Measurements from ENCODE around the gene ARMC9. TPM values are rescaled to one million over a fixed set of nuclear protein-coding genes. Genes with fewer than 3 reads are reported as not detected.

Gene ARMC9
- total RNA-seq, 4 donors from 2014 or later, result 11.5 to 59.5 (median 14.4) TPM

GRCh38 chr2:231383416-231384108 lies 185.1 kb downstream of the ARMC9 start:
- Histone ChIP-seq H3K4me1 (peaks cover 0 to 29% (median 28%) of the 10 kb centered on the region in 4 donors), H3K27ac (peak overlapping the region; percentile 52 to 74 (median 63)), H3K27me3 (no peaks in the 10 kb centered on the region), H3K4me3 (no peak overlapping the region), H3K36me3 (no peaks in the 10 kb centered on the region), H3K9me3 (peaks cover 0 to 3% of the 10 kb centered on the region in 2 donors)
- intact Hi-C loops (cut with DNase I; ENCODE audit: low total_unique reads), result no loop called here
- TF ChIP-seq POLR2AphosphoS5 (IDR thresholded peaks at IDR 0.05) (peak in 1 of 3 donors; percentile 19), EP300 (IDR thresholded peaks at IDR 0.05; ENCODE audit: low read depth) (no peak)
- in situ Hi-C loops (cut with MboI; ENCODE audit: low pct_ligation_motif_present in 1 of 4, low pct_unique_long_range_greater_than_20kb in 1 of 4, low sequenced_read_pairs in 3 of 4), result no loop called here
- 43% methylated on average over 15 of the region's 15 CpGs; no CpG with 5 or more reads in 1 of the 2 donors for WGBS, 2 donors (ENCODE audit: low coverage in 1 of 2)
- peak; percentile 62 for DNase-seq

GRCh38 chr2:231384109-231384435 lies 185.6 kb downstream of the ARMC9 start:
- peak overlapping the region; percentile 45 to 74 (median 62) for H3K27ac ChIP-seq
- H3K4me1 ChIP-seq, result peaks cover 0 to 27% (median 25%) of the 10 kb centered on the region in 4 donors
- in situ Hi-C loops (cut with MboI; ENCODE audit: low pct_ligation_motif_present in 1 of 4, low pct_unique_long_range_greater_than_20kb in 1 of 4, low sequenced_read_pairs in 3 of 4), result no loop called here
- peaks cover 0 to 3% of the 10 kb centered on the region in 2 donors for H3K9me3 ChIP-seq
- H3K27me3 ChIP-seq, result no peaks in the 10 kb centered on the region
- DNase-seq, result peak; percentile 63
- no peaks in the 10 kb centered on the region for H3K36me3 ChIP-seq
- intact Hi-C loops (cut with DNase I; ENCODE audit: low total_unique reads), result no loop called here
- no peak overlapping the region for H3K4me3 ChIP-seq
- 57 to 67% methylated on average over 1 to 2 of the region's 2 CpGs for WGBS, 2 donors (ENCODE audit: low coverage in 1 of 2)
- TF ChIP-seq POLR2AphosphoS5 (IDR thresholded peaks at IDR 0.05) (no peak), POLR2A (IDR thresholded peaks at IDR 0.05) (no peak), EP300 (IDR thresholded peaks at IDR 0.05; ENCODE audit: low read depth) (no peak), CTCF (IDR thresholded peaks at IDR 0.05) (no peak)

- in situ Hi-C loops (cut with MboI; ENCODE audit: low pct_ligation_motif_present in 1 of 4, low pct_unique_long_range_greater_than_20kb in 1 of 4, low sequenced_read_pairs in 3 of 4), result no loop called here
- Histone ChIP-seq H3K27ac (no peak overlapping the region), H3K4me3 (no peak overlapping the region), H3K27me3 (no peaks in the 10 kb centered on the region), H3K4me1 (peaks cover 0 to 19% (median 18%) of the 10 kb centered on the region in 4 donors), H3K9me3 (peaks cover 0 to 3% of the 10 kb centered on the region in 2 donors), H3K36me3 (no peaks in the 10 kb centered on the region)
- DNase-seq, result no peak
- 93 to 100% methylated on average over 2 of the region's 2 CpGs for WGBS, 2 donors (ENCODE audit: low coverage in 1 of 2)
- intact Hi-C loops (cut with DNase I; ENCODE audit: low total_unique reads), result no loop called here
- no peak for TF ChIP-seq POLR2AphosphoS5 (IDR thresholded peaks at IDR 0.05)
- no peak for TF ChIP-seq CTCF (IDR thresholded peaks at IDR 0.05)
- no peak for TF ChIP-seq EP300 (IDR thresholded peaks at IDR 0.05; ENCODE audit: low read depth)
- no peak for TF ChIP-seq POLR2A (IDR thresholded peaks at IDR 0.05)
Observed at GRCh38 chr2:231384970-231385369, 186.5 kb downstream of the ARMC9 start.

GRCh38 chr2:231385429-231385828 lies 187.0 kb downstream of the ARMC9 start:
- Histone ChIP-seq H3K27me3 (no peaks in the 10 kb centered on the region), H3K4me3 (no peak overlapping the region), H3K27ac (no peak overlapping the region), H3K9me3 (peaks cover 0 to 3% of the 10 kb centered on the region in 2 donors), H3K36me3 (no peaks in the 10 kb centered on the region), H3K4me1 (peaks cover 0 to 15% (median 14%) of the 10 kb centered on the region in 4 donors)
- in situ Hi-C loops (cut with MboI; ENCODE audit: low pct_ligation_motif_present in 1 of 4, low pct_unique_long_range_greater_than_20kb in 1 of 4, low sequenced_read_pairs in 3 of 4) (no loop called here), intact Hi-C loops (cut with DNase I; ENCODE audit: low total_unique reads) (no loop called here)
- no peak for DNase-seq
- no peak for TF ChIP-seq POLR2A (IDR thresholded peaks at IDR 0.05)
- no peak for TF ChIP-seq CTCF (IDR thresholded peaks at IDR 0.05)
- TF ChIP-seq POLR2AphosphoS5 (IDR thresholded peaks at IDR 0.05), result no peak
- TF ChIP-seq EP300 (IDR thresholded peaks at IDR 0.05; ENCODE audit: low read depth), result no peak
- 93 to 97% methylated on average over 3 to 5 of the region's 5 CpGs for WGBS, 2 donors (ENCODE audit: low coverage in 1 of 2)
